Lower leg skin (tissue), 3 donors: ENCODE results near the gene SSR4.

Experiments used
- POLR2A ChIP-seq, 2 donors: fragments of 450-650 bp; IDR thresholded peaks; one replicate each; pipeline ENCODE4 v1.6.1; 2016 to 2017; ENCODE audit warnings: antibody characterized with exemption in 2 of 2, mild to moderate bottlenecking in 1 of 2, moderate library complexity in 1 of 2
- TF ChIP-seq, protein P1 (sequence below), 3 donors: fragments of 450-650 bp; IDR thresholded peaks; one replicate each; pipeline ENCODE4 v1.5.1; 2016; ENCODE audit warnings: antibody characterized with exemption in 3 of 3, mild to moderate bottlenecking in 3 of 3, moderate library complexity in 2 of 3

DNA sequence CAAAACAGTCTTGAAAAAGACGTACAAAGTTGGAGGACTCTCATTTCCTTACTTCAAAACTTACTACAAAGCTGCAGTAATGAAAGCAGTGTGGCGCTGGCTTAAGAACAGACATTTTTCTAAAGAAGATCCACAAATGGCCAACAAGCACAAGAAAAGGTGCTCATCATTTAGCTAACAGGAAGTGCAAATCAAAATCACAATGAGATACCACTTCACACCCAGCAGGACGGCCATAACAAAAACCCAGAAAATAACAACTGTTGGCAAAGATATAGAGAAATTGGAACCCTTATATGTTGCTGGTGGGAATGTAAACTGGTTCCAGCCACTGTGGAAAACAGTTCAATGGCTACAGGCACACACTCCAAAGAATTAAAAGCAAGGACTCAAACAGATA is 32.5 kb downstream of the SSR4 start:
- TF ChIP-seq, protein P1, sequence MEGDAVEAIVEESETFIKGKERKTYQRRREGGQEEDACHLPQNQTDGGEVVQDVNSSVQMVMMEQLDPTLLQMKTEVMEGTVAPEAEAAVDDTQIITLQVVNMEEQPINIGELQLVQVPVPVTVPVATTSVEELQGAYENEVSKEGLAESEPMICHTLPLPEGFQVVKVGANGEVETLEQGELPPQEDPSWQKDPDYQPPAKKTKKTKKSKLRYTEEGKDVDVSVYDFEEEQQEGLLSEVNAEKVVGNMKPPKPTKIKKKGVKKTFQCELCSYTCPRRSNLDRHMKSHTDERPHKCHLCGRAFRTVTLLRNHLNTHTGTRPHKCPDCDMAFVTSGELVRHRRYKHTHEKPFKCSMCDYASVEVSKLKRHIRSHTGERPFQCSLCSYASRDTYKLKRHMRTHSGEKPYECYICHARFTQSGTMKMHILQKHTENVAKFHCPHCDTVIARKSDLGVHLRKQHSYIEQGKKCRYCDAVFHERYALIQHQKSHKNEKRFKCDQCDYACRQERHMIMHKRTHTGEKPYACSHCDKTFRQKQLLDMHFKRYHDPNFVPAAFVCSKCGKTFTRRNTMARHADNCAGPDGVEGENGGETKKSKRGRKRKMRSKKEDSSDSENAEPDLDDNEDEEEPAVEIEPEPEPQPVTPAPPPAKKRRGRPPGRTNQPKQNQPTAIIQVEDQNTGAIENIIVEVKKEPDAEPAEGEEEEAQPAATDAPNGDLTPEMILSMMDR (IDR thresholded peaks at IDR 0.05) = no peak
- TF ChIP-seq POLR2A (IDR thresholded peaks at IDR 0.05) = no peak
